OCI-LY7 (cell line): ENCODE data around the gene ANKRD13D. TPM values are rescaled to one million over a fixed set of nuclear protein-coding genes. Genes with fewer than 3 reads are reported as not detected.

Experiments used
- BruUV-seq: library from RNA; stranded (reverse); fragments of 400-500 nt; replicated peaks from 2 replicates; lab custom pipeline; 2021; lab: Mats Ljungman, UMichigan
- CTCF ChIA-PET: fragments of 300-600 bp; sonication (Branson Sonifier 250); formaldehyde crosslinking; loops from one replicate; lab custom pipeline; 2022; ENCODE audit warnings: antibody characterized with exemption; ENCODE audit not compliant: unreplicated experiment; lab: Charles Lee
- POLR2A ChIA-PET: fragments of 300-600 bp; sonication (Branson Sonifier 250); formaldehyde crosslinking; loops from one replicate; lab custom pipeline; 2022; ENCODE audit warnings: antibody characterized with exemption; lab: Charles Lee
- DNase-seq: peaks from one replicate; pipeline ENCODE4 v3.0.0-alpha.2; 2015; ENCODE audit warnings: low spot score
- H2AFZ ChIP-seq: fragments of 200-600 bp; sonication (generic), shearing (Covaris generic); 2 replicates; pipeline ENCODE4 v1.6.1; 2014; ENCODE audit warnings: mild to moderate bottlenecking, antibody characterized with exemption, low read length, moderate library complexity
- H3K27ac ChIP-seq: fragments of 200-600 bp; sonication (generic); 2 replicates; pipeline ENCODE4 v1.5.1; 2014; ENCODE audit warnings: mixed run types, low read depth, mild to moderate bottlenecking, moderate library complexity, low read length, inconsistent platforms; ENCODE audit not compliant: poor library complexity, severe bottlenecking
- H3K36me3 ChIP-seq: fragments of 200-600 bp; sonication (generic); 2 replicates; pipeline ENCODE4 v1.6.1; 2014; ENCODE audit warnings: mild to moderate bottlenecking, antibody characterized with exemption, low read length, moderate library complexity, mixed read lengths; ENCODE audit not compliant: insufficient read depth
- H3K4me1 ChIP-seq: fragments of 200-600 bp; sonication (generic); 2 replicates; pipeline ENCODE4 v1.5.1; 2014; ENCODE audit warnings: mild to moderate bottlenecking, low read length; ENCODE audit not compliant: insufficient read depth, poor library complexity, severe bottlenecking
- H3K4me2 ChIP-seq: fragments of 200-600 bp; sonication (generic); 2 replicates; pipeline ENCODE4 v1.6.1; 2014; ENCODE audit warnings: mild to moderate bottlenecking, low read length
- H3K4me3 ChIP-seq: fragments of 200-600 bp; sonication (generic); 2 replicates; pipeline ENCODE4 v1.5.1; 2014; ENCODE audit warnings: mild to moderate bottlenecking, low read depth, low read length; ENCODE audit not compliant: poor library complexity, severe bottlenecking
- H3K79me2 ChIP-seq: fragments of 200-600 bp; sonication (generic); 2 replicates; pipeline ENCODE4 v1.6.1; 2016; ENCODE audit warnings: low read depth, mild to moderate bottlenecking, low read length, moderate library complexity, mixed read lengths; ENCODE audit not compliant: insufficient read depth
- H3K9me2 ChIP-seq: fragments of 200-600 bp; sonication (generic); 2 replicates; pipeline ENCODE4 v1.6.1; 2016; ENCODE audit warnings: mild to moderate bottlenecking, low read length, mixed read lengths; ENCODE audit not compliant: insufficient read depth
- H3K9me3 ChIP-seq: fragments of 200-600 bp; sonication (generic); 2 replicates; pipeline ENCODE4 v1.6.1; 2014; ENCODE audit warnings: mild to moderate bottlenecking, mixed run types, low read length, mixed read lengths
- H4K20me1 ChIP-seq: fragments of 200-600 bp; sonication (generic); 2 replicates; pipeline ENCODE4 v1.6.1; 2014; ENCODE audit warnings: mild to moderate bottlenecking, antibody characterized with exemption, low read length, moderate library complexity, mixed read lengths; ENCODE audit not compliant: insufficient read depth
- EZH2phosphoT487 ChIP-seq: fragments of 200-600 bp; sonication (generic); IDR thresholded peaks from 2 replicates; pipeline ENCODE4 v1.6.1; 2018; ENCODE audit warnings: low read depth, borderline replicate concordance, mild to moderate bottlenecking, mixed run types, antibody characterized with exemption, low read length, moderate library complexity, mixed read lengths
- intact Hi-C: fragments of 100-400 bp; cut with micrococcal nuclease; formaldehyde crosslinking; loops from one replicate; pipeline ENCODE4 v1.10.0; 2022; ENCODE audit not compliant: unreplicated experiment
- total RNA-seq, 2 experiments: library from RNA; depleted of rRNA in 1 of 2; stranded (reverse); fragments of >200 nt in 1 of 2; shearing (Covaris generic) in 1 of 2; gene quantifications; 2 replicates each; pipeline ENCODE4 v1.2.3, GENCODE V29; 2014 to 2022
- TF ChIP-seq, protein P1 (sequence below): fragments of 200-600 bp; sonication (generic); conservative IDR thresholded peaks from 2 replicates; pipeline ENCODE4 v1.5.1; 2014; ENCODE audit warnings: mild to moderate bottlenecking, antibody characterized with exemption, low read length, moderate library complexity, mixed read lengths

The ANKRD13D gene
- total RNA-seq, 2 experiments from 2014 or later: 119 to 136 TPM

DNA sequence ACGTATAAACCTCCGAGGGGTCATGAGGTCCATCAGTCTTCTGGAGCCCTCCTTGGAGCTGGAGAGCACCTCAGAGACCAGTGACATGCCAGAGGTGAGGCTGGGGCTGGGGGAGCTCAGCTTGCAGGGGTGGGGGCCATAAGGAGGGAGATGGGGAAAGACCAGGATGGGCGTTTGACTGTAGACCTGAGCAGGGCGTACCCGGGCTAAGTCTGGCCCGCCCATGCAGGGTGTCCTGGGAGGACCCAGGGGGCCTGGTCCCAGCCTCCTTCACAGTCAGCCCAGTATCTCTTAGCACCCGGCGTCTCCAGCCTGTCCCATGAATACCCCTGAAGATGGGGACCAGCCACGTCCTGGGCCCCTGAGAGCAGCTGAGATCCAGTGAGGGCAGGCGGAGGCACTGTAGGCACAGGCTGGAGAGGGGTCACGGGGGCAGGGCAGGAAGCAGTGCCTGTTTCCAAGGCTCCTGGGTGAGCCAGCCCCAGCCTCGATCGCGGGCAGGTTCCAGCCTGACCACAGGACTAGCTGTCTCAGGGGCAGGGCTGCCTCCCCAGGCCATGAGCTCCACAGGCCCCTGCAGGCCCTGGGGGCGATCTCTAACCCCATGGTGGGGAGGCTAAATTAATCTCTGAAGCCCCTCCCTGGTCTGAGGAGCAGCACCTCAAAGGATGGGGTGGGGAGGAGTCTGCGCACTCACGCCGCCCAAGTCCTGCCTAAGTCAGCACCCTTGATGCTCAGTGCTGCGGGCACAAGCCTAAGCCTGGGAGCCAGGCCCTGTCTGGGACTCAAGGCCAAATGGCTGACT lies 21.3 kb downstream of the ANKRD13D start:
- POLR2A ChIA-PET: interaction anchor here (1.1 kb wide), 1 partner anchor 17 kb away, joined by 3 read pairs; no protein-coding TSS in a partner anchor
- Histone ChIP-seq H3K27ac (no peak overlapping the region), H3K4me1 (no peaks in the 10 kb centered on the region), H3K9me3 (no peaks in the 10 kb centered on the region), H3K79me2 (no peaks in the 10 kb centered on the region), H2AFZ (no peak overlapping the region), H3K4me3 (no peak overlapping the region), H3K36me3 (peaks cover 45% of the 10 kb centered on the region), H3K9me2 (no peaks in the 10 kb centered on the region), H3K4me2 (no peak overlapping the region), H4K20me1 (no peaks in the 10 kb centered on the region)
- CTCF ChIA-PET: no interaction called here
- DNase-seq: no peak
- intact Hi-C loops: no loop called here
- no TSS peak for BruUV-seq
- TF ChIP-seq, protein P1, sequence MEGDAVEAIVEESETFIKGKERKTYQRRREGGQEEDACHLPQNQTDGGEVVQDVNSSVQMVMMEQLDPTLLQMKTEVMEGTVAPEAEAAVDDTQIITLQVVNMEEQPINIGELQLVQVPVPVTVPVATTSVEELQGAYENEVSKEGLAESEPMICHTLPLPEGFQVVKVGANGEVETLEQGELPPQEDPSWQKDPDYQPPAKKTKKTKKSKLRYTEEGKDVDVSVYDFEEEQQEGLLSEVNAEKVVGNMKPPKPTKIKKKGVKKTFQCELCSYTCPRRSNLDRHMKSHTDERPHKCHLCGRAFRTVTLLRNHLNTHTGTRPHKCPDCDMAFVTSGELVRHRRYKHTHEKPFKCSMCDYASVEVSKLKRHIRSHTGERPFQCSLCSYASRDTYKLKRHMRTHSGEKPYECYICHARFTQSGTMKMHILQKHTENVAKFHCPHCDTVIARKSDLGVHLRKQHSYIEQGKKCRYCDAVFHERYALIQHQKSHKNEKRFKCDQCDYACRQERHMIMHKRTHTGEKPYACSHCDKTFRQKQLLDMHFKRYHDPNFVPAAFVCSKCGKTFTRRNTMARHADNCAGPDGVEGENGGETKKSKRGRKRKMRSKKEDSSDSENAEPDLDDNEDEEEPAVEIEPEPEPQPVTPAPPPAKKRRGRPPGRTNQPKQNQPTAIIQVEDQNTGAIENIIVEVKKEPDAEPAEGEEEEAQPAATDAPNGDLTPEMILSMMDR: no peak
- TF ChIP-seq EZH2phosphoT487: no peak

DNA sequence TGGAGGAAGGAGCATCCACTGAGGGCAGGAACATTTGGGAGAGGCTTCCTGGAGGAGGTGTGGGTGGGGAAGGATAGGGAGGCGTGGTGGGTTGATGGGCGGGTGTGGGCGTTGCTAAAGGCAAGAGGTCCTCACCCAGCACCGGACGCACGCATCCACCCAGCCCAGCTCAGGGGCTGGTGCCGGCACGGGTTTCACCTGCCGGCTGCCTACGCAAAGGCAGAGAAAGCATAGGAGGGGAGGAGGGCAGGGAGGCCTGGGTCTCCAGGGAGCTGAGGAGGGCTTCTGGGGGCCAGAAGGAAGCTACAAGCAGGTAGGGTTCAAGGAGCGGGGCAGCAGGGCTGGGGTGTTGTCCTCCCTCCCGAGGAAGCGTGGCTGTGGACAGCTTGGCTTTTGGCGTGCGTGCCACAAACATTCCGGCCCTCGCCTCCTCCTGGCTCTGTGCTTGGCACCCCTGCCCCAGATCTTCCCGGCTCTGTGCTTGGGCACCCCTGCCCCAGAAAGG lies 22.0 kb downstream of the ANKRD13D start:
- intact Hi-C loops: no loop called here
- Histone ChIP-seq H2AFZ (no peak overlapping the region), H3K9me2 (no peaks in the 10 kb centered on the region), H3K36me3 (peaks cover 45% of the 10 kb centered on the region), H3K4me3 (no peak overlapping the region), H3K4me2 (no peak overlapping the region), H4K20me1 (no peaks in the 10 kb centered on the region), H3K27ac (no peak overlapping the region), H3K79me2 (no peaks in the 10 kb centered on the region), H3K9me3 (no peaks in the 10 kb centered on the region), H3K4me1 (no peaks in the 10 kb centered on the region)
- DNase-seq: no peak
- no TSS peak for BruUV-seq
- TF ChIP-seq EZH2phosphoT487: no peak
- TF ChIP-seq, protein P1: no peak
- POLR2A ChIA-PET: no interaction called here
- CTCF ChIA-PET: no interaction called here

DNA sequence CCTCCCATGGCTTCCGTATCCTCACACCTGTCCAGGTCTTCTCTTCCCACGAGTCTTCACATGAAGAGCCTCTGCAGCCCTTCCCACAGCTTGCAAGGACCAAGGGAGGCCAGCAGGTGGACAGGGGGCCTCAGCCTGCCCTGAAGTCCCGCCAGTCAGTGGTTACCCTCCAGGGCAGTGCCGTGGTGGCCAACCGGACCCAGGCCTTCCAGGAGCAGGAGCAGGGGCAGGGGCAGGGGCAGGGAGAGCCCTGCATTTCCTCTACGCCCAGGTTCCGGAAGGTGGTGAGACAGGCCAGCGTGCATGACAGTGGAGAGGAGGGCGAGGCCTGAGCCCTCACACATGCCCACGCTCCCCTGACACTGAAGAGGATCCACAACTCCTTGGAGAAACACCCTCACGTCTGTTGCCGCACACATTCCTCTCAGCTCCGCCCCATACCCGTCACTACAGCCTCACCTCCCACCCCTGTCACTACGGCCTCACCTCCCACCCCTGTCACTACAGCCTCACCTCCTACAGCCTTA lies 22.5 kb downstream of the ANKRD13D start:
- H4K20me1 ChIP-seq: no peaks in the 10 kb centered on the region
- ChIA-PET POLR2A (no interaction called here), CTCF (no interaction called here)
- H3K9me2 ChIP-seq: no peaks in the 10 kb centered on the region
- H3K4me1 ChIP-seq: peaks cover 4% of the 10 kb centered on the region
- no peaks in the 10 kb centered on the region for H3K9me3 ChIP-seq
- TF ChIP-seq EZH2phosphoT487: no peak
- TF ChIP-seq, protein P1: no peak
- intact Hi-C loops: no loop called here
- H3K4me3 ChIP-seq: no peak overlapping the region
- H3K4me2 ChIP-seq: no peak overlapping the region
- no peak overlapping the region for H2AFZ ChIP-seq
- no peak for DNase-seq
- peaks cover 42% of the 10 kb centered on the region for H3K36me3 ChIP-seq
- H3K79me2 ChIP-seq: no peaks in the 10 kb centered on the region
- no TSS peak for BruUV-seq
- H3K27ac ChIP-seq: no peak overlapping the region
